HCT116 (cell line): Measurements from ENCODE around the gene PITPNC1. TPM values are rescaled to one million over a fixed set of nuclear protein-coding genes. Genes with fewer than 3 reads are reported as not detected.

Experiments used
- ATAC-seq: fragments of 200-7000 bp; cut with Tn5 transposase; 2 replicates; pipeline ENCODE4 v1.9.1; 2020; ENCODE audit warnings: mild to moderate bottlenecking, moderate library complexity
- BruUV-seq: library from RNA; stranded (reverse); fragments of 400-500 nt; replicated peaks from 2 replicates; lab custom pipeline; 2021; lab: Mats Ljungman, UMichigan
- CTCF ChIA-PET: fragments of 300-600 bp; sonication (Branson Sonifier 250); formaldehyde crosslinking; loops from one replicate; lab custom pipeline; 2021; ENCODE audit warnings: antibody characterized with exemption; lab: Charles Lee
- POLR2A ChIA-PET: fragments of 300-600, 350-600 bp; sonication (Branson Sonifier 250); formaldehyde crosslinking; loops from one replicate; lab custom pipeline; 2021; ENCODE audit warnings: antibody characterized with exemption; lab: Charles Lee
- RAD21 ChIA-PET, 2 experiments: fragments of 300-600 bp; sonication (Branson Sonifier 250); formaldehyde crosslinking; loops; one replicate each; lab custom pipeline; 2023; ENCODE audit warnings: low total read pairs in 2 of 2; ENCODE audit not compliant: uncharacterized antibody in 2 of 2, unreplicated experiment in 2 of 2, low non-redundant PET in 1 of 2; lab: Charles Lee
- DNase-seq: peaks from one replicate; pipeline ENCODE4 v3.0.0-alpha.2; 2010; ENCODE audit warnings: low read depth, low spot score
- H2AFZ ChIP-seq: fragments of 200-600 bp; shearing (Covaris generic), sonication (generic); 2 replicates; pipeline ENCODE4 v1.6.1; 2017; ENCODE audit warnings: low read depth, mixed run types, mixed read lengths, antibody characterized with exemption, low read length; ENCODE audit not compliant: poor library complexity, severe bottlenecking
- H3K27ac ChIP-seq: 2 replicates; pipeline ENCODE4 v1.5.1; 2012; ENCODE audit warnings: low read depth, low read length
- H3K27me3 ChIP-seq: fragments of 200-600 bp; sonication (generic); 2 replicates; pipeline ENCODE4 v1.6.1; 2016; ENCODE audit warnings: mixed run types, low read length, mixed read lengths; ENCODE audit not compliant: insufficient read depth
- H3K36me3 ChIP-seq, 2 experiments: fragments of 200-500 bp in 1 of 2; fragments of 200-600 bp in 1 of 2; sonication (Bioruptor generic) in 1 of 2; sonication (generic) in 1 of 2; 2 replicates each; pipeline versions ENCODE4 v1.5.1 to v1.6.1; 2014 to 2016; ENCODE audit warnings: low read length in 2 of 2, inconsistent platforms in 1 of 2, mixed read lengths in 1 of 2, mixed run types in 1 of 2; ENCODE audit not compliant: insufficient read depth in 2 of 2, control insufficient read depth in 1 of 2
- H3K4me1 ChIP-seq, 2 experiments: fragments of 200-600 bp in 1 of 2; sonication (generic) in 1 of 2; 2 replicates each; pipeline versions ENCODE4 v1.5.1 to v1.6.1; 2012 to 2017; ENCODE audit warnings: low read length in 2 of 2, inconsistent platforms in 1 of 2, mild to moderate bottlenecking in 1 of 2, mixed read lengths in 1 of 2, mixed run types in 1 of 2, moderate library complexity in 1 of 2; ENCODE audit not compliant: insufficient read depth in 2 of 2, control insufficient read depth in 1 of 2
- H3K4me2 ChIP-seq: fragments of 200-600 bp; sonication (generic); 2 replicates; pipeline ENCODE4 v1.6.1; 2017; ENCODE audit warnings: mixed run types, low read length, mixed read lengths
- H3K4me3 ChIP-seq, 2 experiments: fragments of 200-600 bp in 1 of 2; sonication (generic) in 1 of 2; replicated peaks in 1 of 2; 2 replicates each; pipeline ENCODE4 v1.5.1; 2011 to 2016; ENCODE audit warnings: low read length in 2 of 2, control low read depth in 1 of 2, low read depth in 1 of 2, mild to moderate bottlenecking in 1 of 2, mixed read lengths in 1 of 2, mixed run types in 1 of 2
- H3K79me2 ChIP-seq: fragments of 200-600 bp; sonication (generic); 2 replicates; pipeline ENCODE4 v1.6.1; 2017; ENCODE audit warnings: mild to moderate bottlenecking, mixed run types, low read length, moderate library complexity, mixed read lengths; ENCODE audit not compliant: insufficient read depth
- H3K9ac ChIP-seq: fragments of 200-600 bp; sonication (generic); 2 replicates; pipeline ENCODE4 v1.6.1; 2016; ENCODE audit warnings: low read length, mixed read lengths
- H3K9me2 ChIP-seq: fragments of 200-600 bp; sonication (generic), shearing (Covaris generic); 2 replicates; pipeline ENCODE4 v1.6.1; 2017; ENCODE audit warnings: mixed run types, mild to moderate bottlenecking, moderate library complexity; ENCODE audit not compliant: insufficient read depth
- H3K9me3 ChIP-seq, 2 experiments: fragments of 200-500 bp in 1 of 2; fragments of 200-600 bp in 1 of 2; sonication (Bioruptor generic) in 1 of 2; sonication (generic) in 1 of 2; 2 replicates each; pipeline ENCODE4 v1.6.1; 2014 to 2017; ENCODE audit warnings: low read length in 2 of 2, mixed read lengths in 2 of 2, inconsistent platforms in 1 of 2, low read depth in 1 of 2, mild to moderate bottlenecking in 1 of 2, mixed run types in 1 of 2, moderate library complexity in 1 of 2; ENCODE audit not compliant: control insufficient read depth in 1 of 2, insufficient read depth in 1 of 2
- H4K20me1 ChIP-seq: fragments of 200-600 bp; sonication (generic), shearing (Covaris generic); 2 replicates; pipeline ENCODE4 v1.6.1; 2017; ENCODE audit warnings: mixed run types, mild to moderate bottlenecking, moderate library complexity; ENCODE audit not compliant: insufficient read depth
- CBX3 ChIP-seq: IDR thresholded peaks from 2 replicates; pipeline ENCODE4 v1.6.1; 2012; ENCODE audit warnings: low read depth
- CTCF ChIP-seq, 3 experiments: fragments of 200-600 bp in 1 of 3; sonication (generic) in 1 of 3; IDR thresholded peaks in 2 of 3; conservative IDR thresholded peaks in 1 of 3; 2 replicates each; pipeline ENCODE4 v1.5.1; 2012 to 2017; ENCODE audit warnings: low read depth in 2 of 3, low read length in 2 of 3, antibody characterized with exemption in 1 of 3, borderline replicate concordance in 1 of 3, control low read depth in 1 of 3, mild to moderate bottlenecking in 1 of 3, mixed read lengths in 1 of 3, mixed run types in 1 of 3, moderate library complexity in 1 of 3; ENCODE audit not compliant: insufficient read depth in 1 of 3
- EZH2 ChIP-seq: fragments of 200-600 bp; sonication (generic); IDR thresholded peaks from 2 replicates; pipeline ENCODE4 v1.6.1; 2017; ENCODE audit warnings: antibody characterized with exemption, mixed run types
- EZH2phosphoT487 ChIP-seq: fragments of 200-600 bp; IDR thresholded peaks from 2 replicates; pipeline ENCODE4 v1.6.1; 2018; ENCODE audit warnings: antibody characterized with exemption, borderline replicate concordance
- REST ChIP-seq: IDR thresholded peaks from 2 replicates; pipeline ENCODE4 v1.6.1; 2012; ENCODE audit warnings: low read depth
- SIN3A ChIP-seq: IDR thresholded peaks from 2 replicates; pipeline ENCODE4 v1.6.1; 2012; ENCODE audit warnings: low read depth
- YY1 ChIP-seq: IDR thresholded peaks from 2 replicates; pipeline ENCODE4 v1.6.1; 2011; ENCODE audit warnings: low read length, low read depth, moderate library complexity, mild to moderate bottlenecking; ENCODE audit not compliant: insufficient replicate concordance; ENCODE audit errors: extremely low read depth
- ZBTB33 ChIP-seq: IDR thresholded peaks from 2 replicates; pipeline ENCODE4 v1.6.1; 2011; ENCODE audit warnings: mild to moderate bottlenecking, low read length, moderate library complexity; ENCODE audit not compliant: insufficient replicate concordance; ENCODE audit errors: extremely low read depth
- intact Hi-C: fragments of 100-400 bp; cut with micrococcal nuclease; formaldehyde crosslinking; loops from 2 replicates; pipeline ENCODE4 v1.10.0; 2022
- total RNA-seq: library from RNA; stranded (reverse); gene quantifications from one replicate; pipeline ENCODE4 v1.2.1, GENCODE V29; 2021; ENCODE audit not compliant: unreplicated experiment

PITPNC1 gene
- total RNA-seq, 1 experiment from 2014 or later = 41.9 TPM

GRCh38 chr17:67594115-67594880, 217.2 kb downstream of the PITPNC1 start:
- Histone ChIP-seq H3K4me2 (no peak overlapping the region), H3K36me3 (no peaks in the 10 kb centered on the region)
- TF ChIP-seq REST (no peak), EZH2 (no peak), CBX3 (no peak), EZH2phosphoT487 (no peak), SIN3A (no peak), ZBTB33 (no peak), CTCF (IDR thresholded peaks at IDR 0.05 in 2 of 3, conservative IDR thresholded peaks at IDR 0.05 in 1 of 3; ENCODE audit: borderline replicate concordance in 1 of 3, insufficient read depth in 1 of 3, low read depth in 2 of 3, low read length in 2 of 3) (no peak), YY1 (no peak)
- TF ChIP-seq, all 23 proteins: peak for 0
- Histone ChIP-seq H3K9ac (no peak overlapping the region), H3K79me2 (no peaks in the 10 kb centered on the region), H3K27ac (no peak overlapping the region), H2AFZ (no peak overlapping the region), H3K4me3 (no peak overlapping the region), H3K9me2 (no peaks in the 10 kb centered on the region), H3K27me3 (no peaks in the 10 kb centered on the region), H3K4me1 (no peaks in the 10 kb centered on the region), H4K20me1 (no peaks in the 10 kb centered on the region), H3K9me3 (no peaks in the 10 kb centered on the region)
- ATAC-seq (no peak), DNase-seq (no peak)
- BruUV-seq = no TSS peak
- ChIA-PET POLR2A (no interaction called here), RAD21 (no interaction called here), CTCF (interaction anchor here (1.0 kb wide), 1 partner anchor 35 kb away, joined by 4 read pairs; no protein-coding TSS in a partner anchor)
- intact Hi-C loops = no loop called here
